Measurements from ENCODE around the gene EPS8. TPM values are rescaled to one million over a fixed set of nuclear protein-coding genes. Genes with fewer than 3 reads are reported as not detected.

The EPS8 gene
- total RNA-seq, 1 experiment from 2014 or later: 32.0 TPM

GRCh38 chr12:15698377-15698871 lies 90.8 kb downstream of the EPS8 start:
- ATAC-seq (no peak), DNase-seq (ENCODE audit: low read depth, low spot score) (no peak)
- Histone ChIP-seq H3K4me1 (ENCODE audit: control insufficient read depth, insufficient read depth, low read length) (peaks cover 23% of the 10 kb centered on the region), H3K27ac (ENCODE audit: low read length) (peak overlapping the region; percentile 54), H3K27me3 (ENCODE audit: control insufficient read depth, insufficient read depth, low read length) (no peaks in the 10 kb centered on the region), H3K9me3 (ENCODE audit: control insufficient read depth, insufficient read depth, low read depth, low read length) (no peaks in the 10 kb centered on the region), H3K4me3 (ENCODE audit: low read depth in 2 of 2, low read length in 2 of 2) (no peak overlapping the region), H3K36me3 (ENCODE audit: control insufficient read depth, insufficient read depth, low read length) (no peaks in the 10 kb centered on the region)
- TF ChIP-seq POLR2AphosphoS5 (IDR thresholded peaks at IDR 0.05; ENCODE audit: low read depth, low read length): no peak
- no peak for TF ChIP-seq CTCF (IDR thresholded peaks at IDR 0.05)
- no peak for TF ChIP-seq SIN3A (IDR thresholded peaks at IDR 0.05; ENCODE audit: borderline replicate concordance, insufficient read depth, low read depth, low read length)
- TF ChIP-seq REST (IDR thresholded peaks at IDR 0.05; ENCODE audit: insufficient read depth in 1 of 2, low read depth in 2 of 2, low read length in 1 of 2): no peak
- no peak for TF ChIP-seq TCF7L2 (IDR thresholded peaks at IDR 0.05; ENCODE audit: low read depth, low read length)
- intact Hi-C loops (cut with micrococcal nuclease; ENCODE audit: unreplicated experiment): no loop called here
- ChIA-PET CTCF (interaction anchor here (0.6 kb wide), 1 partner anchor 92 kb away, joined by 3 read pairs; no protein-coding TSS in a partner anchor), POLR2A (interaction anchor here (0.6 kb wide), 1 partner anchor 35 kb away, joined by 8 read pairs; no protein-coding TSS in a partner anchor)
- no TSS peak for BruUV-seq (replicated peaks)
- in situ Hi-C loops (cut with HindIII; ENCODE audit: low pct_unique_long_range_greater_than_20kb, low sequenced_read_pairs): no loop called here

GRCh38 chr12:15697201-15697600 lies 92.0 kb downstream of the EPS8 start:
- H3K9me3 ChIP-seq (ENCODE audit: control insufficient read depth, insufficient read depth, low read depth, low read length): no peaks in the 10 kb centered on the region
- intact Hi-C loops (cut with micrococcal nuclease; ENCODE audit: unreplicated experiment) (no loop called here), in situ Hi-C loops (cut with HindIII; ENCODE audit: low pct_unique_long_range_greater_than_20kb, low sequenced_read_pairs) (no loop called here)
- no peaks in the 10 kb centered on the region for H3K27me3 ChIP-seq (ENCODE audit: control insufficient read depth, insufficient read depth, low read length)
- DNase-seq (ENCODE audit: low read depth, low spot score): no peak
- H3K36me3 ChIP-seq (ENCODE audit: control insufficient read depth, insufficient read depth, low read length): no peaks in the 10 kb centered on the region
- BruUV-seq (replicated peaks): no TSS peak
- no peak overlapping the region for H3K4me3 ChIP-seq (ENCODE audit: low read depth in 2 of 2, low read length in 2 of 2)
- peak overlapping the region; percentile 29; the same call in 1 of the 2 replicates for H3K27ac ChIP-seq (ENCODE audit: low read length)
- H3K4me1 ChIP-seq (ENCODE audit: control insufficient read depth, insufficient read depth, low read length): peaks cover 23% of the 10 kb centered on the region
- POLR2A ChIA-PET: no interaction called here
- TF ChIP-seq POLR2AphosphoS5 (IDR thresholded peaks at IDR 0.05; ENCODE audit: low read depth, low read length) (no peak), REST (IDR thresholded peaks at IDR 0.05; ENCODE audit: insufficient read depth in 1 of 2, low read depth in 2 of 2, low read length in 1 of 2) (no peak), SIN3A (IDR thresholded peaks at IDR 0.05; ENCODE audit: borderline replicate concordance, insufficient read depth, low read depth, low read length) (no peak), CTCF (IDR thresholded peaks at IDR 0.05) (no peak), TCF7L2 (IDR thresholded peaks at IDR 0.05; ENCODE audit: low read depth, low read length) (no peak)
- CTCF ChIA-PET: no interaction called here
- ATAC-seq: no peak
